Right forelimb (tissue), 1 donor: ENCODE measurements around the gene ADD2.
"Not testable (repeated sequence)": the region's sequence is repeated elsewhere in the genome, so short reads cannot be mapped to it uniquely, and the experiment has no call there.

Experiments
- DNase-seq: peaks from one replicate; pipeline ENCODE4 v3.0.0-alpha.2; 2018

ADD2 gene

DNA sequence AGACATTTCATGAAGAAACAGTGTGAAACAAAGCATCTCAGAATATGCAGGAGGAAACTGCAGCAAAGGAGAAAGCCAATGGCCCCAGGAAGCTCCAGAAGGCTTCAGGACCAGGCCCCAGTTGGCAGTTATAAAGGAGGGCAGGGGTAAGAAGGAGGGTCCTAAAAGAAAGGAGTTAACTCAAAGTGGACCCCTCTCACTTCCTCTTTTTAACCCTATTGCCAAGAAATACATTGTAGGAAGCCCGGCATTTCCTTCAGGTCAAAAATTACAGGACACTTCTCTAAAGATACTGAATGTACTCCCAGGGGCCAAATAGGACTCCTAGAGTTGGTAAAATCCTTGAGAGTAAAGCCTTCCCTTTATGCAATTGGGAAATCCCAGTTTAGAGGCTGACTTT is 137.2 kb downstream of the ADD2 start:
- no peak for DNase-seq

DNA sequence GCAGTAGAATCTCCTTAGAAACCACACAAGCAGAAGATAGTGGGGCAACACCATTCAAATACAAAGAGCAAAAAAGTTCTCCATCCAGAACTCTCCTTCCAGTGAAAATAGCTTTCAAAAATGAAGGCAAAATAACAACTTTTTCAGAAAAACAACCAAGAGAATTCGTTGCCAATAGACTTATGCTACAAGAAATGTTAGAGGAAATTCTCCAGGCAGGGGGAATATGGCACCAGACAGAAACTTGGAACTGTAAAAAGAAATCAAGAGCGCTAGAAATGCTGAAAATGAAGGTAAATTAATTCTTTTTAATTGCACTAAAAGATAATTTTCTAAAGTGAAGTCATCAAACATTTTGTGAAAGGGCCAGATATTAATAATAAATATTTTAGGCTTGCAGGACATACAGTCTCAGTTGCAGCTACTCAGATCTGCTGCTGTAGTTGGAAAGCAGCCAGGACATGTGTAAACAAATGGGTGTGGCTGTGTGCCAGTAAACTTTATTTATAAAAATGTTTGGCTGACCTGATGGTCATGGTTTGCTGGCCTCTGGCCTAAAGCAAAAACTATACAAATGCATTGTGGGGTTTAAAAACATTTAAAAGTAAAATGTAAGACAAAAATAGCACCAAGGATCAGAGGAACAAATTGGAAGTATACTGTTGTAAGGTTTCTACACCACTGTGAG is 140.6 kb downstream of the ADD2 start:
- no peak for DNase-seq

DNA sequence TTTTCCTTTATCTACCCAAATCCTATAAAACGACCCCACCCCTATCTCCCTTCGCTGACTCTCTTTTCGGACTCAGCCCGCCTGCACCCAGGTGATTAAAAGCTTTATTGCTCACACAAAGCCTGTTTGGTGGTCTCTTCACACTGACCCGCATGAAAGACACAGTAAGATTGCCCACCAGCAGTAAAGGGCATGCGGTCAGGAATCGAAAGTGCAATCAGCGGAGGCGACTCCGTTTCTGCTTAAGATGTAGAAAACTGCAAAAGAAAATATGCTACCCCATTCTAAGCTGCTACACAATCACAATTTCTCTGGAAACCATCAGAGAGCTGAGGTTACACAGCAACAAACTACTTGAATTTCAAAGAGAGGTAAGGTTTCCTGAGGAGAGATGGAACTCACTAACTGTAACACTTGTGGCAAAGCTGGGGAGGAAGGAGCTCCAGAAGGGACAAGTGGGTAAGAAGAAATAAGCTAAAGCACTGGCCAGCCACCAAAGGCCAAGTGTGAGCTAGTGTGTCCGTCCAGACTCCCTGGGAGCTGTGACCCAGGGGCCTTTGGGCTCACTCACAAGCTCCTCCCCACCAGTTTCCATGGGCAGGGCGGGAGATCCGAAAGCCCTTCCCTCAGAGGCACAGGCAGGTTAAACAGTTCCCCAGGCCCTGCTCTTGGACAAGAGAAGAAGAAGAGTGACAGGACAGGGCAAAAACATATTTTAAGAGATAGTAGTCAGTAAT is 141.6 kb downstream of the ADD2 start:
- no peak for DNase-seq

DNA sequence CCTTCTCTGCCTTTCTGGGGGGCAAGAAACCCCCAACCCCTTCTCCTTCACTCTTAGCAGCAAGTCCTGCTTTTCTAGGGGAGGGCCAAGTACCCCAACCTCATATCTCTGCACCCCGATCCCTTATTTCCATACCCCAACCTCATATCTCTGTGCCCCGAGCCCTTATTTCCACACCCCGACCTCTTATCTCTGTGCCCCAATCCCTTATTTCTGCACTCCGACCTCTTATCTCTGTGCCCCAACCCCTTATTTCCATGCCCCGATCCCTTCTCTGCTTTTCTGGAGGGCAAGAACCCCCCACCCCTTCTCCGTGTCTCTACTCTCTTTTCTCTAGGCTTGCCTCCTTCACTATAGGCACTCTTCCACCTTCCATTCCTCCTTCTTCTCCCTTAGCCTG is 146.5 kb downstream of the ADD2 start:
- DNase-seq = not testable (repeated sequence)

DNA sequence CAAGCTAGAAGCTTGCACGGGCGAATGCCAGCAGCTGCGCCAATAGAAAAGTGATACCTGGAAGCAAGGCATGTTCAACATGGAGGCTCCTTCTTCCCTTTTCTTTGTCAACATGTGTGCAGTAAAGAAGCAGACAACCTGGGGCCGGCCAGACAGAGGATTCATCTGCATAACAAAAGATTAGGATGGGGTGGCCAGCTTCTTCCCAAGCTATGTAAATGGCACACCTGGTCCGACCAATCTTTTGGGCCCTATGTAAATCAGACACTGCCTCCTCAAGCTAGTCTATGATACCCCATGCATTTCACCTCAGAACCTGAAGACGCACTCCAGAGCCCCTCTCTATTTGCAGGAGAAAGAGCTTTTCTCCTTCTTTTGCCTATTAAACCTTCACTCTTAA is 148.0 kb downstream of the ADD2 start:
- no peak for DNase-seq

DNA sequence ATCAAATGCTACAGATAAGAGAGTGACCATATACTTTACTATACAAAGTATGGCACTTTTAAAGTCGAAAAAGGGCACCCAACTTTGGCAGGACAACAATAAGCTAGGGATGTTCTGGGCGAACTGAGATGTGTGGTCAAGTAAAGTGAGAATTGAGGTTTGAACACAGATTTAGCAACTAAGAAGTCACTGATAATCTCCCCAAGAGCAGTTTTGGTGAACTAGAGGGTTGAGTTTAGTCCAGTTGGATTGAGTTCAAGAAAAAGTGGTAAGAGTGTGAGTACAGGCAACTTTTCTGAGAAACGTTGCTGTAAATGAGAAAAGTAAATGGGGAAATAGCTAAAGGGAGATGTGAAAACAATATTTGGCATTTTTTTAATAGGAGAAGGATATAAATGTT is 148.8 kb downstream of the ADD2 start:
- no peak for DNase-seq

DNA sequence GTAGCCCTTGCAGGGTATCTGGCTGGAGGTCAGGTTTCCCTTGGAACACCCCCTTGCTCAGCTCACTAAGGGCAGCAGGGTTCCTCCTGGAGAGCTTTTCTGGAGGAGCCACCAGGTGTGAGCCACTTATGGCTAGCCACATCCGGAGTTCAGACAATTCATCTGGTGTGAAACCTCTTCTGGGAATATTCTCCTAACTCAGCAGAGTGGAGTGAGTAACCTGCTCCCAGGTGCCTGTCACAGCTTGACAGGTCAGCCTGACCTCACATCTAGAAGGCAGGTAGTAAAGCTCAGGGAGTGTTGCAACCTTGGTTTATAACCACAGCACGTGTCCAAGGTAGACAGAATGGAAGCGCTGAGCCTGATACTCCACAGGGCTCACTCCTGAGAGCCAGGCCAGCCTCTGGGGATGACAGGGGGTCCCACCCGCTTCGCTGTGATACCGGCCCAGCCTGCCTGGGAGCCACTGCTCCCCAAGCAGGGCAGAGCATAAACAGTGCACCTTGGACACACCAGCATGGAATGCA is 151.8 kb downstream of the ADD2 start:
- no peak for DNase-seq

DNA sequence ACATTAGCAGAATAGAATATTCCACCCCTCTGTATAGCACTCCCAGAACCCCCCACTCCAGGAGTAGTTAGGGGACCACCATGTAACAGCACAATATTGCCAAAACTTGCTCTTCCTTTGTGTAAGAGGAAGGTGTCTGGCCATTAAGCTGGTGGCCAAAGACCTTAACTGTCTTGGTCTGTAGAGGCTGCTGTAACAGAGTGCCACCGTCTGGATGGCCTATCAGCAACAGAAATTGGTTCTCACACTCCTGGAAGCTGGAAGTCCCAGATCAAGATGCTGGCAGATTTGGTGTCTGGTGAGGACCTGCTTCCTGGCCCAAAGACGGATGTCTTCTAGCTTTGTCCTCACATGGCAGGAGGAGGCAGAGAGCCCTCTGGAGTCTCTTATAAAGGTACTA is 152.8 kb downstream of the ADD2 start:
- no peak for DNase-seq

DNA sequence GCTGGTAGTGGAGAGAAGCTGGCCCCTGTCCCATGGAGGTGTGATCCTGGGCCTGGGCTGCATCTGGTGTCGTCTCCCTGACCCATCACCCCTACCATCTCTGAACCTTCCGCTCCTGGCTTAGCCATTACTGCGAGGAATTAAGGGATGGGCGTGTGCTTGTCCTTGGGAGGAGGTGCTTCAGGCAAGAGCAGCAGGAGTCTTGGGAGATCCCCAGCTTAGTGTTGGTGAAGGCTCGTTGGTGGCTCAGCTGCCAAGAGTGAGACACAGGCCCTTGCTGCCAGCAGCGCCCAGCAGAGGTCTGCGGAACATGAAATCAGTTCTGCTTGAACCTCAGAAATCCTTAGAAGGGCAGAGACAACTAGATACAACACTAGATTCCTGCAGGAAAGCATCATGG is 154.5 kb downstream of the ADD2 start:
- DNase-seq = no peak

DNA sequence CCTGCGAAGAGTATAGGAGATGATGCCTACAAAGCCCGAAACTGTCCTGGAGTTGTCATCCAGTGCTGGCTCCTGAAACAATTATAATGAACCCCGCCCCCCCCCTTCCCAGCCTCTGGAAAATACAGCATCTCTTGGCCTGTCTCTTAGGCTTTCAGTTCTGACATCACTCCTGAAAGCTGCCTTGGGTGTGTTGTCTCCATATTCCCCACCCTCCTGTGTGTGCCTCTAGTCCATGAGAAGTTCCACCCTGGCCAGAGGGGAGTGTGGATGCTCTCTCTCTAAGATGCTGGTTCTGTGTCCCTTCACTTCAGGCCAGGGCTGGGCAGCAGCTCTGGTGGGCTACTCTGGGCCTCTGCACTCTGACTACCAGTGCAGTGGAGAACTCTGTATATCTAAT is 155.4 kb downstream of the ADD2 start:
- DNase-seq = no peak

DNA sequence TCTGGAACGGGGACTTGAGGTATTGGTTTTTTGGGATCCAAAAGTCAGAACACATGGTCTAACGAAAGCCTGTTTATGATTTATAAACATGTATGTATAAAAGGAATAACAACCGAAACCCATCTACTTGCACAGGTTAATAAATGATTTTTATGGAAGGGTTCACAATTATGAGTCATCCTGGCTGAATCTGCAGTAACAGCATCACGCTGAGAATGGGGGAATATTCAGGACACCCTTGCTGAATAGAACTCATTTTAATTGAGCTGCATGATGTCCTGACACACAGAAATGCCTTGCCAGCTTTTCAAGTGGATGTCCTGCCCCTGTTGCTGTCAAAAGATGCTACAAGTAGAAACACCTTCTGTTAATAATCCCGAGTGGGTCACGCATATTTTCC is 159.6 kb downstream of the ADD2 start:
- DNase-seq = no peak

DNA sequence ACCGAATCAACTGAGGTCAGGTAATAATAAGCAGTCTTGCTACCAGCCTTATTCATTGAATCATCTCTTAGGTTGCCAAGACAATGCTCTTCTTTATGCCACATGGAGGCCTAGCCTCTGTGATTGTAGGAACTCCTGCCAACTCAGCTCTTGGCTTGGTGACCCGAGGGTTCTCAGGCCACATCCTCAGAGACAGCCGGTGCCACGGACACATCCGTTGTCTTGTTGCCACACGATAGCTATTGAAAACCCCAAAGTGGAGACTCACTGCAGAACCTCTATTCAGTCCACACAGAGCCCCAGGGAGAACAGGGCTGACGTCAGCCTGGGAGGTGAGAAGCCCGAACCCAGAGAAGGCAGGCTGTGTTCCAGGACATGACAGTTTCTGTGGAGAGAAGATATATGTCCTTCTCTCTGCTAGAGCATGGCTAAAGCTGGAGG is 160.9 kb downstream of the ADD2 start:
- no peak for DNase-seq
